Neural progenitor cell (in vitro differentiated cells): ENCODE results near the gene LRRC28.

ENCODE experiments used
- CTCF ChIP-seq: fragments of 200-600 bp; sonication (generic); IDR thresholded peaks from 2 replicates; pipeline ENCODE4 v1.5.1; 2017; ENCODE audit warnings: antibody characterized with exemption, mild to moderate bottlenecking
- EZH2 ChIP-seq: fragments of 200-600 bp; sonication (generic); IDR thresholded peaks from 2 replicates; pipeline ENCODE4 v1.6.1; 2017; ENCODE audit warnings: antibody characterized with exemption, mild to moderate bottlenecking, moderate library complexity
- EZH2phosphoT487 ChIP-seq: fragments of 200-600 bp; sonication (generic); IDR thresholded peaks from 2 replicates; pipeline ENCODE4 v1.6.1; 2017; ENCODE audit warnings: antibody characterized with exemption

- TF ChIP-seq CTCF = peak; percentile 50
- no peak for TF ChIP-seq EZH2
- TF ChIP-seq EZH2phosphoT487 = no peak
Observed at GRCh38 chr15:99409097-99409473, 157.8 kb downstream of the LRRC28 start.
